WTC11 (cell line): ENCODE measurements around the gene KLK1.
A peak's percentile ranks its signal among the peaks of the same experiment; 100 is the strongest.

Experiments used
- ATF1 ChIP-seq: sonication (generic); formaldehyde crosslinking; IDR thresholded peaks from 2 replicates; pipeline ENCODE4 v1.8.1; 2023; ENCODE audit warnings: mild to moderate bottlenecking, moderate library complexity, missing genetic modification reagents
- FOXP1 ChIP-seq: sonication (generic); formaldehyde crosslinking; IDR thresholded peaks from 2 replicates; pipeline ENCODE4 v1.8.0; 2022; ENCODE audit warnings: missing genetic modification reagents, mild to moderate bottlenecking, moderate library complexity, borderline replicate concordance
- KAT7 ChIP-seq: sonication (generic); formaldehyde crosslinking; IDR thresholded peaks from 2 replicates; pipeline ENCODE4 v1.8.1; 2023; ENCODE audit warnings: missing genetic modification reagents, mild to moderate bottlenecking, borderline replicate concordance
- RELA ChIP-seq: sonication (generic); formaldehyde crosslinking; IDR thresholded peaks from 2 replicates; pipeline ENCODE4 v1.8.1; 2022; ENCODE audit warnings: missing genetic modification reagents, mild to moderate bottlenecking, borderline replicate concordance
- USF2 ChIP-seq: sonication (generic); formaldehyde crosslinking; IDR thresholded peaks from 2 replicates; pipeline ENCODE4 v1.8.1; 2023; ENCODE audit warnings: mild to moderate bottlenecking, missing genetic modification reagents, moderate library complexity
- ZBTB21 ChIP-seq: sonication (generic); formaldehyde crosslinking; IDR thresholded peaks from 2 replicates; pipeline ENCODE4 v1.8.1; 2023; ENCODE audit warnings: mild to moderate bottlenecking, missing genetic modification reagents, borderline replicate concordance
- ZNF138 ChIP-seq: sonication (generic); formaldehyde crosslinking; conservative IDR thresholded peaks from 2 replicates; pipeline ENCODE4 v1.8.1; 2022; ENCODE audit warnings: mild to moderate bottlenecking, moderate library complexity, missing genetic modification reagents
- ZNF671 ChIP-seq: fragments of 250-450 bp; sonication (Bioruptor Pico); IDR thresholded peaks from 2 replicates; pipeline ENCODE4 v1.8.0; 2021; ENCODE audit warnings: mild to moderate bottlenecking
- TF ChIP-seq, protein P1 (sequence below): fragments of 200-600 bp; IDR thresholded peaks from 2 replicates; pipeline ENCODE4 v1.8.0; 2022; ENCODE audit warnings: antibody characterized with exemption
- TF ChIP-seq, protein P2 (sequence below): sonication (generic); formaldehyde crosslinking; IDR thresholded peaks from 2 replicates; pipeline ENCODE4 v1.8.0; 2022; ENCODE audit warnings: mild to moderate bottlenecking, missing genetic modification reagents
- TF ChIP-seq, protein P3 (sequence below): sonication (generic); formaldehyde crosslinking; IDR thresholded peaks from 2 replicates; pipeline ENCODE4 v1.8.1; 2022; ENCODE audit warnings: mild to moderate bottlenecking, missing genetic modification reagents, moderate library complexity, borderline replicate concordance

DNA sequence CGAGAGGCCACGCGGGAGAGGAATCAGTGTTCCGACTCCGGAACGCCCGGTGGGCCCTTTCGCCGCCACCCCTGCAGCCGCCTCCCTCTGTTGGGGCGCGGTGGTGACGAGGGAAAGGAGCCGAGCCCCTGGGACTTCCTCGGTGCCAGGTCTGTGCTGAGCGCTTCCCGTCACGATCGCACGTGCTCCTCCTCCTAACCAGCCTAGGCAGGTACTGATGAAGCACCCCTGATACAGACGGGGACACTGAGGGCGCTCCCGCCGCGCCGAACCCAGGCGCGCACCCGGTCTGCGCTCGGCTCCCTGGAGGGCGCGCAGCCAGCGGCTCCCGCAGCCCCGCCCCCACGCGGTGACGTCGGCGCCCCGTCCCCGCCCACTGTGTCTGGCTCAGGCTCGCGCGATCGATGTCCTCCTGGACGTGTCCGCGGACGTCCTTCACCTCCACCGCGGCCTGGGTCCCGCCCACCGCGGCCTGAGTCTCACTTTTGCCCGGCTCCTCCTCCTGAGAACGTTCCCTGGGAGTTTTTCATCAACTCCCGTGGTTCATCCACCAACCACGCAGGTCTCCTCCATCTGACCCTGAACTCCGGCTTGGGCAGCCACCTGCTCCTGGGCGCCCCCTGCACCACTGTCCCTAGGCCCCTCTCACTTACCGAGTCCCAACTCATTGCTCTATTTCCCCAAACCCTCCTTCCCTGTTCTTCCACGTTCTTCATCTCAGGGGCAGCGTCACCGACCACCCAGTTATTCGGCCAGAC lies 12.4 kb upstream of the KLK1 start:
- TF ChIP-seq, protein P1, sequence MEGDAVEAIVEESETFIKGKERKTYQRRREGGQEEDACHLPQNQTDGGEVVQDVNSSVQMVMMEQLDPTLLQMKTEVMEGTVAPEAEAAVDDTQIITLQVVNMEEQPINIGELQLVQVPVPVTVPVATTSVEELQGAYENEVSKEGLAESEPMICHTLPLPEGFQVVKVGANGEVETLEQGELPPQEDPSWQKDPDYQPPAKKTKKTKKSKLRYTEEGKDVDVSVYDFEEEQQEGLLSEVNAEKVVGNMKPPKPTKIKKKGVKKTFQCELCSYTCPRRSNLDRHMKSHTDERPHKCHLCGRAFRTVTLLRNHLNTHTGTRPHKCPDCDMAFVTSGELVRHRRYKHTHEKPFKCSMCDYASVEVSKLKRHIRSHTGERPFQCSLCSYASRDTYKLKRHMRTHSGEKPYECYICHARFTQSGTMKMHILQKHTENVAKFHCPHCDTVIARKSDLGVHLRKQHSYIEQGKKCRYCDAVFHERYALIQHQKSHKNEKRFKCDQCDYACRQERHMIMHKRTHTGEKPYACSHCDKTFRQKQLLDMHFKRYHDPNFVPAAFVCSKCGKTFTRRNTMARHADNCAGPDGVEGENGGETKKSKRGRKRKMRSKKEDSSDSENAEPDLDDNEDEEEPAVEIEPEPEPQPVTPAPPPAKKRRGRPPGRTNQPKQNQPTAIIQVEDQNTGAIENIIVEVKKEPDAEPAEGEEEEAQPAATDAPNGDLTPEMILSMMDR, result no peak
- TF ChIP-seq ZNF138 (CRISPR knock-in tag) (no peak), FOXP1 (CRISPR knock-in tag) (peak; percentile 79; the same call in 1 of the 2 replicates), ATF1 (CRISPR knock-in tag) (no peak), RELA (CRISPR knock-in tag) (no peak), KAT7 (CRISPR knock-in tag) (no peak), USF2 (CRISPR knock-in tag) (no peak), ZBTB21 (CRISPR knock-in tag) (no peak), ZNF671 (CRISPR knock-in tag) (no peak)
- TF ChIP-seq, protein P2, sequence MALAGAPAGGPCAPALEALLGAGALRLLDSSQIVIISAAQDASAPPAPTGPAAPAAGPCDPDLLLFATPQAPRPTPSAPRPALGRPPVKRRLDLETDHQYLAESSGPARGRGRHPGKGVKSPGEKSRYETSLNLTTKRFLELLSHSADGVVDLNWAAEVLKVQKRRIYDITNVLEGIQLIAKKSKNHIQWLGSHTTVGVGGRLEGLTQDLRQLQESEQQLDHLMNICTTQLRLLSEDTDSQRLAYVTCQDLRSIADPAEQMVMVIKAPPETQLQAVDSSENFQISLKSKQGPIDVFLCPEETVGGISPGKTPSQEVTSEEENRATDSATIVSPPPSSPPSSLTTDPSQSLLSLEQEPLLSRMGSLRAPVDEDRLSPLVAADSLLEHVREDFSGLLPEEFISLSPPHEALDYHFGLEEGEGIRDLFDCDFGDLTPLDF (CRISPR knock-in tag), result no peak
- TF ChIP-seq, protein P3, sequence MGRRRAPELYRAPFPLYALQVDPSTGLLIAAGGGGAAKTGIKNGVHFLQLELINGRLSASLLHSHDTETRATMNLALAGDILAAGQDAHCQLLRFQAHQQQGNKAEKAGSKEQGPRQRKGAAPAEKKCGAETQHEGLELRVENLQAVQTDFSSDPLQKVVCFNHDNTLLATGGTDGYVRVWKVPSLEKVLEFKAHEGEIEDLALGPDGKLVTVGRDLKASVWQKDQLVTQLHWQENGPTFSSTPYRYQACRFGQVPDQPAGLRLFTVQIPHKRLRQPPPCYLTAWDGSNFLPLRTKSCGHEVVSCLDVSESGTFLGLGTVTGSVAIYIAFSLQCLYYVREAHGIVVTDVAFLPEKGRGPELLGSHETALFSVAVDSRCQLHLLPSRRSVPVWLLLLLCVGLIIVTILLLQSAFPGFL (CRISPR knock-in tag), result no peak
